ES-I3 (cell line): ENCODE results near the gene AHRR.
"Not testable (repeated sequence)": the region's sequence is repeated elsewhere in the genome, so short reads cannot be mapped to it uniquely, and the experiment has no call there.

Experiments
- H3K36me3 ChIP-seq: 2 replicates; pipeline ENCODE4 v1.6.1; 2013; ENCODE audit warnings: mild to moderate bottlenecking, low read length, control low read depth, moderate library complexity; ENCODE audit not compliant: insufficient read depth
- H3K4me1 ChIP-seq: 2 replicates; pipeline ENCODE4 v1.6.1; 2013; ENCODE audit warnings: mild to moderate bottlenecking, control low read depth, low read length; ENCODE audit not compliant: insufficient read depth
- H3K9ac ChIP-seq: 2 replicates; pipeline ENCODE4 v1.6.1; 2013; ENCODE audit warnings: low read depth, mild to moderate bottlenecking, low read length, moderate library complexity
- H3K9me3 ChIP-seq: 2 replicates; pipeline ENCODE4 v1.6.1; 2013; ENCODE audit warnings: mild to moderate bottlenecking, low read length, moderate library complexity; ENCODE audit not compliant: control insufficient read depth, insufficient read depth

AHRR gene

GRCh38 chr5:410911-411517 lies 89.5 kb downstream of the AHRR start:
- H3K9me3 ChIP-seq = no peaks in the 10 kb centered on the region
- peaks cover 16% of the 10 kb centered on the region; the same call in 1 of the 2 replicates for H3K4me1 ChIP-seq
- H3K36me3 ChIP-seq = no peaks in the 10 kb centered on the region
- H3K9ac ChIP-seq = no peak overlapping the region

- Histone ChIP-seq H3K9me3 (no peaks in the 10 kb centered on the region), H3K9ac (no peak overlapping the region), H3K4me1 (peaks cover 17% of the 10 kb centered on the region; the same call in 1 of the 2 replicates), H3K36me3 (no peaks in the 10 kb centered on the region)
Observed at GRCh38 chr5:411728-412127, 90.2 kb downstream of the AHRR start.

DNA sequence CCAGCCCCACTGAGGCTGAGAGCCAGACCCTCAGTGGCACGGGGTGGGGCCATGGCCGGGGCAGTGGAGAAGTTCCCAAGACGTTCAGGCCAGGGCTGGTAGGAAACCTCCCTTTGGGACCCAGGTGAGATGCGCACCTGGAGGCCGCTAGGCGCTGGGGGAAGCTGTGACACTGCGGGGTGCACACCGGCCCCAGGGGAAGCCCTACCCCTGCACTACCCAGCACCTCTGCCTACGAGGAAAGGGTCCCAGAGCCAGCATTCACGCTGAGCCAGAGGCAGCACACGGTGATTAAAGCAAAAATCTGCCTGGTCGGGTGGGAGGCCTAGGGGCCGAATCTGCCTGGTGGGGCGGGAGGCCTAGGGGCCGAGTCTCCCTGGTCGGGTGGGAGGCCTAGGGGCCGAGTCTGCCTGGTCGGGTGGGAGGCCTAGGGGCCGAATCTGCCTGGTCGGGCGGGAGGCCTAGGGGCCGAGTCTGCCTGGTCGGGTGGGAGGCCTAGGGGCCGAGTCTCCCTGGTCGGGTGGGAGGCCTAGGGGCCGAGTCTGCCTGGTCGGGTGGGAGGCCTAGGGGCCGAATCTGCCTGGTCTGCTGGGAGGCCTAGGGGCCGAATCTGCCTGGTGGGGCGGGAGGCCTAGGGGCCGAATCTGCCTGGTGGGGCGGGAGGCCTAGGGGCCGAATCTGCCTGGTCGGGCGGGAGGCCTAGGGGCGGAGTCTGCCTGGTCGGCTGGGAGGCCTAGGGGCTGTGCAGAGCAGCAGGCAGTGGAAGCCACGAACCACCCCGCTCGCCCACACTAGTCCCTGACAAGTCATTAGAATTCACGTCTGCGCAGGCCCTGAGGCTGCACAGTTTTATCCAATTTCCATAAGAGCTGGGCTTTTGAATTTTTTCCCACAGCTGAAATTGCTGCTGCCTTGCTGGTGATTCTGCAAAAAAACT lies 93.7 kb downstream of the AHRR start:
- Histone ChIP-seq H3K4me1 (peaks cover 17% of the 10 kb centered on the region; the same call in 1 of the 2 replicates), H3K9ac (peak overlapping the region; percentile 32)
- not testable (repeated sequence) for H3K9me3 ChIP-seq, H3K36me3 ChIP-seq

DNA sequence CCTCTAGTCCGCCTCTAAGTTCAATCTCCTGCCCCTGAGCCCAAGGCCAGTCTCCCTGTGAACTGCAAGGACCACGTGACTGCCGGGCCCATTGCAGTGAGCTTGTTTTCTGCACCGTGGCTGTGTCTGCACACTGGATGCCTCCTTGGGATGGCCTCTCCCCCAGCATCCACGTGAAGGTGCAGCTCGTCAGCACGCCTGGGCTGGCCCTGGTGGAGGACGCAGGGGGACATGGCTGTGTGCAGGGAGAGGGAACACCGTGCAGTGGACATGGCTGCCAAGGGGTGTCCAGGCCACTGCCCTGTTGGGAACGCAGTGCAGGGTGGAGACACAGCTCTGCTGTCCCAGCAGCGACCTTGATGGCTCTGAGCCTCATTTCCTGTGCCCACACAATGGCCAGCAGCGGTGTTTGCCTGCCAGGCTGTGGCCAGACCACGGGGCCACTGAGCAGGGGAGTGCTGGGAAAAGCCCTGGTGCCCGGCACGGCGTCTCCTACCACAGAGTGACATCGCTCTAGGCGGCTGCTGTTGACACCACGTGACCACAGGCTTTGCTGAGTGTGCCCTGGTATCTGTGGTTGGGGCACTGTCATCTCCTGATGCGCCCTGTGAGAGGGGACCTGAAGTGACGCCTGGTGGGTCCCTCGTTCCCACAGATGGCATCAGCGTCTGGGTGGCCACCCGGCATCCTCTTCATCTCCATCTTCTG lies 94.6 kb downstream of the AHRR start:
- H3K4me1 ChIP-seq = peaks cover 17% of the 10 kb centered on the region; the same call in 1 of the 2 replicates
- no peaks in the 10 kb centered on the region for H3K9me3 ChIP-seq
- H3K9ac ChIP-seq = no peak overlapping the region

DNA sequence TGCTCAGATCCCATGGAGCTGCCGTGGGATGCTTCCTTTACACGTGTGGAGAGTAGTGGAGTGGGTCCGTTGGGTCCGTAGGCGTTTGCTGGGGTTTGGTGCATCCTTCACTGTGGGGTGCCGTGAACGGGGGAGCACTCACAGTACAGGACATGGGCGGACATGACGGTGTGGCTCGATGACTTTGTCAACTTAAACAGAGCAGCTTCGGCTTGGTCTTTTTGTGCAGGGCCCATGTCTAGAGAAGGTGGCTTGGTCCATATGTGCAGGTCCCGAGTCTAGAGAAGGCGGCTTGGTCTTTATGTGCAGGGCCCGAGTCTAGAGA lies 95.1 kb downstream of the AHRR start:
- no peak overlapping the region for H3K9ac ChIP-seq
- H3K36me3 ChIP-seq = no peaks in the 10 kb centered on the region
- peaks cover 17% of the 10 kb centered on the region; the same call in 1 of the 2 replicates for H3K4me1 ChIP-seq
- no peaks in the 10 kb centered on the region for H3K9me3 ChIP-seq

More for the DNA sequence above, 94.6 kb downstream of the AHRR start:
- H3K36me3 ChIP-seq = no peaks in the 10 kb centered on the region

GRCh38 chr5:417301-418161 lies 96.0 kb downstream of the AHRR start:
- no peaks in the 10 kb centered on the region for H3K36me3 ChIP-seq
- peaks cover 17% of the 10 kb centered on the region; the same call in 1 of the 2 replicates for H3K4me1 ChIP-seq
- H3K9me3 ChIP-seq = no peaks in the 10 kb centered on the region
- H3K9ac ChIP-seq = no peak overlapping the region

GRCh38 chr5:418162-419121 lies 96.9 kb downstream of the AHRR start:
- no peak overlapping the region for H3K9ac ChIP-seq
- H3K9me3 ChIP-seq = no peaks in the 10 kb centered on the region
- peaks cover 17% of the 10 kb centered on the region; the same call in 1 of the 2 replicates for H3K4me1 ChIP-seq
- no peaks in the 10 kb centered on the region for H3K36me3 ChIP-seq

DNA sequence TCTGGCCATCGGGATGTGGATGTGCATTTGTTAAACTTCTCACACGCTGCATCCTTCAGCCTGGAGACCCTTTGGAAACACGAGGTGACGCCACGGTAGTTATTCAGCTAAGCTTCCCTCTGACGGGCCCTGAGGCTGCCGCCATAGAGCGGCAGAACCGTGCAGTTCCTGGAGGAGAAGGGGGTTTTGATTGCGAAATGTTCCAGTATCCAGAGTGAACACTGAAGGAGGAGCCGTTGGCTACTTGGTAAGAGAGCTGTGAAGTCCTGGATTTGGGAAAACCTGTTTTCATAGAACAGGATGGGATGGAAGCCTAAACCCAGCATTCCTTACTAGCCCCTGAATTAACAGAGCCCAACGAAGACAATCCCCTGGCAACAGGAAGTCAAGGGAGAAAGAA lies 98.5 kb downstream of the AHRR start:
- Histone ChIP-seq H3K4me1 (peaks cover 14% of the 10 kb centered on the region; the same call in 1 of the 2 replicates), H3K9me3 (no peaks in the 10 kb centered on the region), H3K36me3 (no peaks in the 10 kb centered on the region), H3K9ac (no peak overlapping the region)

DNA sequence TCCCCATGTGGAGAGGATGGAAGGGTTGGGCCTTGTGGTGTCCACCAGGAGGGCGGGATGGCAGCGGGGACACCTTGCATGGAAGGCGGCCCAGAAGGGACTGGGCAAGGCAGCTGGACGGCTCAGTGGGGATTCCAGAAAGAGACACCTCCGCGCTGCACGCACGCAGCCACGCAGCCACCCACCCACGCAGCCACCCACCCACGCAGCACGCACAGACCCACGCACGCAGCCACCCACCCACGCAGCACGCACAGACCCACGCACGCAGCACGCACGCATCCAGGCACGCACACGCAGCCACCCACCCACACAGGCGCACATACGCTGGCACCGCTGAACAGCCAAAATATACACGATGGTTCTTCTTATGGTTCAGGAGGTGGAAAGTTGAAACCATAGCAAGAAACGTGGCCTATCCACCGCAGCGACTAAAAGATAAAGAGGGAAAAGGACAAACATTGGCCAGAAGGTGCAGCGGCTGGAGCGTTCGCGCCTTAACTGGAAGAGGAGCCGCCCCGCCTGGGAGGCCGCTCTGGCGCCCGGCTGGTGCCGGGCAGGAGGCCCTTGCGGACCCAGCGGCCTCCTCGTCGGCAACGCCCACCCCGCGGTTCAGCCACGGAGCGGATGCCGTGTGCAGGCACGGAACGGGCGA lies 99.2 kb downstream of the AHRR start:
- Histone ChIP-seq H3K36me3 (no peaks in the 10 kb centered on the region), H3K9me3 (no peaks in the 10 kb centered on the region), H3K9ac (no peak overlapping the region), H3K4me1 (peaks cover 8% of the 10 kb centered on the region; the same call in 1 of the 2 replicates)

DNA sequence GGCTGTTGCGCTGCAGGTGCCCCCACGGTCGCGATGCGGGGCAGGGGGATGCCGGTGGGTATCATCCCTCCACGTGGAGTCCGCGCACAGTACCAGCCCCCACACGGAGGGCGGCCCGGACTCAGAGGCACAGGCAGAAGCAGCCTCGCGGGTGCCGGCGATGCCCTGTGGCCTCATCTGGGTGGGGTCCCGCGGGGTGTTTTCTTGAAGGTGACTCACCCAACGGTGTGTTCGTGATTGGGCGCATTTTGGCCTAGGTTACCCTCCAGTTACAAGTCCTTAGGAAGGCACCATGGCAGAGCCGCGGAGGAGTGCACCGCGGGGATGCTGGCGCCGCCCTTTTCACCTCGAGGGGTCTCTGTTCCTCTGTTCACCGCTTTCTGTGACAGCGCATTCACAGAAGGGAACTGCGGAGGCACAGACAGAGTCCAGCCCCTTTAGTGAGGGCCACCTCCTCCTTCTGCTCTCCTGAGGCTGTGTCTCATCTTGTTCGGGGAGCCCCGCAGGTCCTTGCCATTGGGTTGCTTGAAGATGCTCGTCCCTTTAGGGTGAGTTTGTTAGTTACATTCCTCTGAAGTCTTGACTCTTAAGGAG lies 99.9 kb downstream of the AHRR start:
- Histone ChIP-seq H3K36me3 (no peaks in the 10 kb centered on the region), H3K9me3 (no peaks in the 10 kb centered on the region), H3K9ac (no peak overlapping the region), H3K4me1 (0 out of 2 replicates have a peak, but pooled peaks cover 4% of the 10 kb centered on the region)

DNA sequence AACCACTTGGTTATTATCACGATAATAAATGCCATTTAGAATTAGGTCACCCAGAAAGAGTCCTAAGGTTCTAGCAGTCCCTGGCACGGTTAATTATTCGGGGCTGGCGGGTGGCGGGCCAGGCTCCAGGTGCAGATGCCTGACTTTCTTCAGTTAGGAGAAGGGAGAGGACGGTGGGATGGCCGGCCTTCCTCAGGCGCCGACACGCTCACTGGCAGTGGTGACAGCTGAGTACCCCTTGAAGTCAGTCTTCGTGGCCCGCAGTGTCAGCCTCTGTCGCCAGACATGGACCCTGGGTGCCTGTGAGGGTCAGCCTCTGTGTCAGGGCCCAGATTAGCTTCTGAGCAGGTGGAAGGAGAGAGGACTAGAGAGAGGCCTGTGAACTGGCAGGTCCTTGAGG lies 100.4 kb downstream of the AHRR start:
- H3K36me3 ChIP-seq = no peaks in the 10 kb centered on the region
- H3K4me1 ChIP-seq = 0 out of 2 replicates have a peak, but pooled peaks cover 4% of the 10 kb centered on the region
- H3K9ac ChIP-seq = no peak overlapping the region
- H3K9me3 ChIP-seq = no peaks in the 10 kb centered on the region
